ENCODE measurements around the gene AAK1.
"Not testable (repeated sequence)": the region's sequence is repeated elsewhere in the genome, so short reads cannot be mapped to it uniquely, and the experiment has no call there.

AAK1 gene

GRCh38 chr2:69623236-69623635, 20.3 kb downstream of the AAK1 start:
- Histone ChIP-seq H3K27ac (no peak overlapping the region), H3K36me3 (replicated peaks) (no peaks in the 10 kb centered on the region), H3K27me3 (replicated peaks) (no peaks in the 10 kb centered on the region), H3K4me3 (ENCODE audit: low read depth, low read length) (no peak overlapping the region)
- in situ Hi-C loops (cut with HindIII; ENCODE audit: low pct_ligation_motif_present, low sequenced_read_pairs) = no loop called here
- no peak for TF ChIP-seq CTCF (IDR thresholded peaks at IDR 0.05; ENCODE audit: low read depth, low read length, missing control alignments)
- DNase-seq = no peak

- not testable (repeated sequence) for DNase-seq
These were observed 20.7 kb downstream of the AAK1 start for GRCh38 chr2:69622805-69623204.

GRCh38 chr2:69622017-69622540, 21.5 kb downstream of the AAK1 start:
- in situ Hi-C loops (cut with HindIII; ENCODE audit: low pct_ligation_motif_present, low sequenced_read_pairs); H3K27ac ChIP-seq; H3K27me3 ChIP-seq (replicated peaks); H3K36me3 ChIP-seq (replicated peaks); DNase-seq; H3K4me3 ChIP-seq (ENCODE audit: low read depth, low read length): not testable (repeated sequence)

More at GRCh38 chr2:69622805-69623204, 20.7 kb downstream of the AAK1 start:
- H3K36me3 ChIP-seq (replicated peaks); H3K27me3 ChIP-seq (replicated peaks); H3K27ac ChIP-seq; H3K4me3 ChIP-seq (ENCODE audit: low read depth, low read length); in situ Hi-C loops (cut with HindIII; ENCODE audit: low pct_ligation_motif_present, low sequenced_read_pairs): not testable (repeated sequence)

- in situ Hi-C loops (cut with HindIII; ENCODE audit: low pct_ligation_motif_present, low sequenced_read_pairs) = no loop called here
- no peak for TF ChIP-seq CTCF (IDR thresholded peaks at IDR 0.05; ENCODE audit: low read depth, low read length, missing control alignments)
- no peak overlapping the region for H3K4me3 ChIP-seq (ENCODE audit: low read depth, low read length)
- H3K36me3 ChIP-seq (replicated peaks) = no peaks in the 10 kb centered on the region
- no peak overlapping the region for H3K27ac ChIP-seq
- no peak for DNase-seq
- H3K27me3 ChIP-seq (replicated peaks) = no peaks in the 10 kb centered on the region
These were observed 22.1 kb downstream of the AAK1 start for GRCh38 chr2:69621440-69621839.

GRCh38 chr2:69620870-69621269, 22.7 kb downstream of the AAK1 start:
- TF ChIP-seq CTCF (IDR thresholded peaks at IDR 0.05; ENCODE audit: low read depth, low read length, missing control alignments) = no peak

GRCh38 chr2:69619725-69620124, 23.8 kb downstream of the AAK1 start:
- DNase-seq = no peak

More at GRCh38 chr2:69620870-69621269, 22.7 kb downstream of the AAK1 start:
- H3K27me3 ChIP-seq (replicated peaks) = no peaks in the 10 kb centered on the region
- no peak overlapping the region for H3K27ac ChIP-seq
- in situ Hi-C loops (cut with HindIII; ENCODE audit: low pct_ligation_motif_present, low sequenced_read_pairs) = no loop called here
- no peak overlapping the region for H3K4me3 ChIP-seq (ENCODE audit: low read depth, low read length)
- no peaks in the 10 kb centered on the region for H3K36me3 ChIP-seq (replicated peaks)
- DNase-seq = no peak

More at GRCh38 chr2:69619725-69620124, 23.8 kb downstream of the AAK1 start:
- Histone ChIP-seq H3K27me3 (replicated peaks) (no peaks in the 10 kb centered on the region), H3K27ac (no peak overlapping the region), H3K4me3 (ENCODE audit: low read depth, low read length) (no peak overlapping the region), H3K36me3 (replicated peaks) (no peaks in the 10 kb centered on the region)
- in situ Hi-C loops (cut with HindIII; ENCODE audit: low pct_ligation_motif_present, low sequenced_read_pairs) = no loop called here
- no peak for TF ChIP-seq CTCF (IDR thresholded peaks at IDR 0.05; ENCODE audit: low read depth, low read length, missing control alignments)
